GM18858 (cell line): ENCODE data around the gene CDR2L.

Experiments used
- ATAC-seq: cut with Tn5 transposase; IDR thresholded peaks from one replicate; pipeline ENCODE4 v1.9.1; 2021; ENCODE audit not compliant: unreplicated experiment

The CDR2L gene

DNA sequence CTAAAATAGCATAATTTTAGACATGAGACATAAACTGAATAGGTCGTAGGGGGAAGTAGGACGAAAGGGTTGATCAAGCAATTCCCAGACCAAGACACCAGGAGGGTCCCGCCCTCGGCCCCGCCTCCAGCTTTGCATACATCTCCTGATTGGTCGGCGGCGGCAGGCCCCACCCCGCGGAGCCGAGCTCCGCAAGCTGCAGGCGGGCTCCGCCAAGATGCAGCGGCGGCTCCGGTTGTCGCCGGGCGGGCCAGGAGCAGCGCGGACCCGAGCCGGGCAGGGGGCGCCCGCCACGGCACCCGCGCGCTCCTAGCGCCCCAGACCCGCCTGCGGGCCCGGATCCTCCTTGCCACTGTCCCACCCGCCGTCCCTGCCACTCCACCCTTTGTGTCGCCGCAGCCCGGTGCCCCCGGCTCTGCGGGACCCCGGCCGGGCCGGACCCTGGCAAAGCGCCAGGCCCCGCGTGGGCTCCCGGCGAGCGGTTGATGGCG lies at the start of gene CDR2L:
TSS of gene CDR2L (plus strand) at position 215 of the 491 bp plus-strand sequence. CDS start 412 bp downstream, outside the sequence.
- peak; percentile 76 for ATAC-seq

DNA sequence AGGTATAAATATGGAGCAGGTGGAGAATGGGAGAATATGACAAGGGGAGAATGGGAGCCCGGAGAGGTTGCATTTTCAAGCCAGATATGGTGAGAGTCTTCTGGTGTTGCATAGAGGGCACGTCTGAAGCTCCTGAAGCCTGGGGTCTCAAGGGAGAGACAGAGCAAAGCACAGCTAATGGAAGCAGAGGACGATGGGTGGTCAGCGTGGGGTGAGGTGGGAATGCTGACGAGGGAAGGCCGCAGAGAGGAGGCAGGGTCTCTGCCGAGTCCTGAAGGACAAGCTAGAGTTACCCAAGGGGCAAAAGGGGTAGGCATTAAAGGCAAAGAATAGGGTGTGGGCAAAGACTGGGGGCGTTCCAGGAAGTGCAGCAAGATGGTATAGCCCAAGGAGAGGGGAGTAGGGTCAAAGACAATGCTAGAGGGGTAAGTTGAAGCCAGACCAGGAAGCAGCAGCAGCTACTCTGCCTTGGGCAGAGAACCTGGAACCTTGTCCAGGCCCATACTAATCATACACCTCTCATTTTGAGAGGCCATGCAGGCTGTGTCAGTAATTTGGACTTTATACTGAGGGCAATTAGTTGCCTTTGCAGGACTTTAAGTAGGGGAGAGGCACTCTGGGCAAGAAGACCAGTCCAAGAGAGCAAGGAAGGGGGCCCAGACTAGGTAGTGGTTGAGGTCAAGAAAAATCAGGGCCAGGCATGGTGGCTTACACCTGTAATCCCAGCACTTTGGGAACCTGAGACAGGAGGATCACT lies 49.1 kb upstream of the CDR2L start:
- ATAC-seq: no peak

DNA sequence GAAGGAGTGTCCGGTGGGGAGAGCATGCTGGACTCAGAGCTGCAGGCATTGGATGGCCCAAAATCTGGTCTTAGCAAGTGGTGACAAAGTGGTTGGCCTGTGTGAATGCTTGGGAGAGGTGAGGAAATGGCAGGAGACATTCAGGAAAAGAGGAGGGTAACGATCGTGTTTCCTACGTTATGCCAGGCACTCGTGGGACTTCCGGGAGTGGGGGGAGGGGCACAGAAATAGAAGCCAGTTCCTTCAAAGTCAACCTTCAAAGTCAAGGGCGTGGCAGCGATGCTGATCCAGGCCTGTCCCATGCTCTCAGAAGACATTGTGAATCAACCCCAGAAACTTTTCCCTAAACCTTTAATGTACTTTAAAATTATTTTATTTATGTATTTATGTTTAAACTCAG lies 47.9 kb upstream of the CDR2L start:
- ATAC-seq: no peak

DNA sequence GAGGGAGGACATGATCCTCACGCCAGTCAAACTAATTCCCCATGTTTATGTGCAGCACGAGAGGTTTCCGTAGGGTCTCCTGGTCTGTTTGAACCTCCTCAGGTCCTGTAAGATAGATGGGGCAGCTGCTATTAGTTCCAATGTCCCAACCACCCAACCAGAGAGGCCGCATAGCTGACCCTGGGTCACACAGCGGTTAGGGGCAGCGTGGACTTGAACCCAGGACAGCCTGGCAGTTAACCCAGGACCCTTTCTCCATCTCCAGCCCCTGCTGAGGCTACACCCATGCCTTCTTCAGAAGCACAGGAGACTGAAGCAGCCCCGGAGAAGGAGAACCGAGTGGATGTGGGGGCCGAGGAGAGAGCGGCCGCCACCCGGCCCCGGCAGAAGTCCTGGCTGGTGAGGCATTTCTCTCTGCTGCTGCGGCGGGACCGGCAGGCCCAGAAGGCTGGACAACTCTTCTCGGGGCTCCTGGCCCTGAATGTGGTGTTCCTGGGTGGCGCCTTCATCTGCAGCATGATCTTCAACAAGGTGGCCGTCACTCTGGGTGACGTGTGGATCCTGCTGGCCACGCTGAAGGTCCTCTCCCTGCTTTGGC lies 46.2 kb upstream of the CDR2L start:
- ATAC-seq: no peak

DNA sequence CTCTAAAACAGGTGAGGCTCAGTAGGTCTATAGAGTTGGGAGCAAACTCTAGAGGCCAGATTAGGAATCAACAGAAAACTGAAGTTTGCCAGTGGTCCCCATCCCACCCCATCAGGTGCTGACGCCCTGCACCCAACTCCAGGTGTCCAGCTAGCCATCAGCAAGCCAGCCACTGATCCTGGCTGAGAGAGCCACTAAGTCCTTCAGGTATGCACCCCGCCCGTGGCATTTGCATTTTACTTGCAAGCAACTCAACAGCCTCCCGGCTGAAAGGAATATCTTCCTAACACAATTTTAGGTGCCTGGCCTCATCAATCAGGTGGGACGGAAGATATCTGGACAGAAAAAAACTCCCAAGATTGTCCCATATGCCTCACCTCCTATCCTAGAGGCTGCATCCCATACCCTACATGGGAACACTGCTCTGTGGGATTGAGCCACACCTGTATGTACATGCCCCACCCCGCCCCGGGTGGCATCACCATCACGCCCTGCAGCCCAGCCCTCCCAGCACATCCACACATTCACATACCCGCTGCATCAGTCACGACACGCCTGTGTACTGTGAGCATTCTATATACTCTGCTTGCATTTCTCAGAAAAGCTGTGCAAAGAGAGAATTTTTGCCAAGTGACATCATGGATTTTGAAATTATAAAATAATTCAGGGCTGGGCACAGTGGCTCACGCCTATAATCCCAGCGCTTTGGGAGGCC lies 43.5 kb upstream of the CDR2L start:
- ATAC-seq: no peak

DNA sequence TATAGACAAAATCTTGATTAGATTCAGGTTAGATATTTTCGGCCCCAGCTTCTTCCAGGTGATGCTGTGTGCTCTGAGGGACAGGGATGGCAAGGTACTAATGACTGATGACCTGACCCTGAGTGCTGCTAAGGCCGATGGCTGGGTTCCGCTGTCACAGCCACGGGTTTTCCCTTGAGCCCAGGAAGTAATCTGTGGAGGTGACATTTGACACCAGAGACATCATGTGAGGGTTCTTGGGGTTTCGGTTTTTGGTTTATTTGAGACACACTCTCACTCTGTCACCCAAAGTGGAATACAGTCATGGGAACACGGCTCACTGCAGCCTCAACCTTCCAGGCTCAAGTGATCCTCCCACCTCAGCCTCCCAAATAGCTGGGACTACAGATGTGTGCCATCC lies 41.9 kb upstream of the CDR2L start:
- no peak for ATAC-seq

DNA sequence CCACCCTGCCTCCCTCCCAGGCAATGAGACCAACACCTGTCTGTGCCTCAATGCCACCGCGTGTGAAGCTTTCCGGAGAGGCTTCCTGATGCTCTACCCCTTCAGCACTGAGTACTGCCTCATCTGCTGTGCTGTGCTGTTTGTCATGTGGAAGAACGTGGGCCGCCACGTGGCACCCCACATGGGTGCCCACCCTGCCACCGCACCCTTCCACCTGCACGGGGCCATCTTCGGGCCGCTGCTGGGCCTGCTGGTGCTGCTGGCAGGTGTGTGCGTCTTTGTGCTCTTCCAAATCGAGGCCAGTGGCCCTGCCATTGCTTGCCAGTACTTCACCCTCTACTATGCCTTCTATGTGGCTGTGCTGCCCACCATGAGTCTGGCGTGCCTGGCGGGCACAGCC lies 40.8 kb upstream of the CDR2L start:
- no peak for ATAC-seq

DNA sequence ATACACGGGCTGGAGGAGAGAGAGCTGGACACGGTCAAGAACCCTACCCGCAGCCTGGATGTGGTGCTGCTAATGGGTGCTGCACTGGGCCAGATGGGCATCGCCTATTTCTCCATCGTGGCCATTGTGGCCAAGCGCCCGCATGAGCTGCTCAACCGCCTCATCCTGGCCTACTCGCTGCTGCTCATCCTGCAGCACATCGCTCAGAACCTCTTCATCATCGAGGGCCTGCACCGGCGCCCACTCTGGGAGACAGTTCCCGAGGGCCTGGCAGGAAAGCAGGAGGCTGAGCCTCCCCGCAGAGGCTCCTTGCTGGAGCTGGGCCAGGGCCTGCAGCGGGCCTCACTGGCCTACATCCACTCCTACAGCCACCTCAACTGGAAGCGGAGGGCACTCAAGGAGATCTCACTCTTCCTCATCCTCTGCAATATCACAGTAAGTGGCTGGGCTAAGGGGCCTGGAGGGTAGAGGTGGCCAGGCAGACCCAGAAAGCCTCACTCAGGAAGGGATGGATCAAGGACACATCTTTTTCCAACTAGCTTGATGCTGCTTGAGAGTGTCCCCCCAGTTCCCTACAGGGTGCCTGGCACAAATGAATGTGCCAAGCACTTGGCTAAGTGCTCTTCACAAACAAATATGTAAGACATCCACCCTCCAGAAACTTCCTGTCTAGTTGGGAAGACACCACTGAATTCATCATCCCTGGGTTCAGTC lies 40.2 kb upstream of the CDR2L start:
- no peak for ATAC-seq

DNA sequence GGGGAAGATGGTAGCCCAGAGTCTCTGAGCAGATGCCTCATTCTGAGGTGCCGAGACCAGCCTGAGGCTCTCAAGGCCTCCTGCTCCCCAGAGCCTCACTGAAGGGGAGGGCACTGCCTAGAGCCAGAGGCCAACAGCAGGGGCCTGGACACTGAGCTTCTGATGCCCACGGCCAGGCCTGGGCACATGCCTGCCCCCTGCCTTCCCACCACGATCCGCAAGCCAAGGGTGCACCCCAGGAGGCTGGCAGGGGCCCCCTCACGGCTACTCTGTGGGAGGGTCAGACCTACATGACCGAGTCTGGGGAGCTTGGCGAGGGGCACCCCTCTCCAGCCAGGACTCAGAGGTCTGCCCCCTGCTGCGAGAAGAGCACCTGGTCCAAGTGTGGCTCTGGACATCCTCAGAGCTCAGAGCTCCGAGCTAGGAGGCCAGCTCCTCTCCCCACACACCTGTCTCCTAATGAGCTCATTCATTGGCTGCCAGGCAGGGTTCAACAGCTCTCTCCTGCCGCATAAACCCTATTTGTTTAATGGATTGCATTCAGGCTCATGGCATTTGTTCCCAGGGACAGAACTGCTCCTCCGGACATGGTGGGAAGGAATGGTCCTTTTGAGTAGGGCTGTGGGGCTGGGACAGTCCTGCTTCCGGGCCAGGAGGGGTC lies 37.8 kb upstream of the CDR2L start:
- ATAC-seq: no peak

DNA sequence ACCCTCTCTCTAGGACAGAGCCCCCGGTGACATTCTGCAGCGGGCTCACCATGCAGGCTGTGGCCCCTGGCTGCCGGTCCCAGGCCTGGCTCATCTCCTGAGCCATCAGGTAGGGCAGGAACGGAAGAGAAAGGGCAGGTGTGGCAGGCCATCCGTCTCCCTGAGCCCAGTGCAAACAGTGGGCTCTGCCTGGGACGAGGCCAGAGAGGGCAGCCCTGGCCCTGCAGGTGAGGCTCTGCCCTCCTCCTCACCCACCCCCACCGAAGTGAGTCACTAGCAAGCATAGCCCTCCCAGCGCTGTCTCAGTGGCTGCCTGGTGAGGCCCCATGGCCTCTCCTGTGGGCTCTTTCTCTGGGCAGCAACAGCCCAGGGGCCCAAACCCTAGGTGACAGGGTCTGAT lies 37.2 kb upstream of the CDR2L start:
- ATAC-seq: no peak

DNA sequence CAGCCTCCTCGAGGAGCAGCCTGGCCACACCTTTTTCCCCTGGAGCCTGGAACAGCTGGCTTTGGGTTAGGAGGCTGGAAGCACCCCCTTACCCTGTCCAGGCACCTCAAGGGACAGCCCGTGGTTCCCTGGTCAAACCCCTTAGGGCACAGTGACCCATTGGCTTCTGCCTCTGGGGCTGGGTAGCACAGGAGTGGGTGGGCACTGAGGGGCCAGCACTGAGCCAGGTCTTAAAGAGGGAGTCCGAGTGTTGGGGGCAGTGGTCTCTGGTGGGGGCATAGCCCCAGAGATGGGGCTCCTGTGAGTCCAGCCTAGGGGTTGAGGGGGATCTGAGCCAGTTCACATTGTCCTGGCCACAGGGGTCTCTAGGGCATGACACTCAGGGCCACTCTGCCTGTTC lies 36.4 kb upstream of the CDR2L start:
- ATAC-seq: no peak

DNA sequence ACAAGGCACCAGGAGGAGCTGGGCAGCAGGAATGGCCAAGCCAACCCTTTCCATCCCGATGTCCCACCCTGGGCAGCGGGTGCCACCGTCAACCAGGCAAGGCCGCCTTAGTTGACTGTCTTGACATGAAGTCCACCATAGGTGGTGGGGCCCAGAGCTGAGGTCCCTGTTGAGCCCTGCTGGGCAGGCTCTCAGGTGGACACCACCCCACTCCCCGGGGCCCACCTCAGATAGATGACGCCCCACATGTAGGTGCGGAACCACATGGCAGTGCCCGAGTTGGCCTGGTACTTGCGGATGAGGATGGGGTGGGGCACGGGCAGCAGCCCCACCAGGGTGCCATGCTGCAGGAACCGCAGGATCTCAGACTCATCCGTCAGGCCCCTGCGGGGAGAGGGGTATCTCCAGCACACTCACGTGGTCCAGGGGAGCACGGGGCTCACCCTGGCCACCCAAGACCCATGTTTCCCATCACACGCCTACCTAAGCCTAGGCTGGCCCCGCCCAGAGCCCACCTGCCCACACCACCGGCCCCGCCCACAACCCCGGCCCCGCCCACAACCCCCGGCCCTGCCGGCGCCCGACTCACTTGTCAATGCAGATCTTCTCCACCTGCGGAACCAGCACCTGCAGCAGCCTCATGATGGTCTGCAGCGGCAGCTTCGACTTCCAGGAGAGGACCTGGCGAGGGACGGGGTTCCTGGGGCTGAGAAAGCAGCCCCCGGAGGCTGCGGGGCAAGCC lies 35.6 kb upstream of the CDR2L start:
- no peak for ATAC-seq

DNA sequence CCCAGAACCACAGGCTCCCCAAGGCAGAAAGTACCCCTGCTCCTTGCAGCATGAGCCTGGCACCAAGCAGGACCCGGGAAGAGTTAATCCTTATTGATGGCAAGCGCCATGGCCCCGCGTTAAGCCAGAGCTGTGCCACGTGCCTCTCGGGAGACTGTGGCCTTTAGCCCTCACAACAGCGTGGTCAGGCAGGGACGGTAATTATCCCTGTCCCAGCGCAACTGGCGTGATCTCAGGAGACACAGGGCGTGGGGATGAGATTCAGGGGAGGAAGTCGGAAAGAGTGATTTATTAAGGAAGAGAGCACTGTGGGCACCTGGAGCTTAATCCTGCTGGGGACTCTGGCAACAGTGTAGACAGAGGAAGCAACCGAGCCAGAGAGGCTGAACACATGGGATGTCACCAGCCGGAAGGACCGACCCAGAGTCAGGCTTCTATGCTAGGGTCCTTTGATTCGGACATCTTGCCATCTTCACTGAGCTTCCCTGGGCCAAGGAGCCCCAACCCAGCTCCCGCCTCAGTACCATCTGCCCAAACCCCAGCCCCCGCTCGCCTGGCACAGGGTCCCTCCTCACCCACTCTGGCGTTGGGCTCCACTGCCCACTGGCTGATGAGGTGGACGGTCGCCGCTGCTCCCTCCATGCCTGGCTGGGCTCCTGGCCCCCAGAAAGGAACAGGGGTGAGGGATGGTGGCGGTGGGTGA lies 34.9 kb upstream of the CDR2L start:
- no peak for ATAC-seq

DNA sequence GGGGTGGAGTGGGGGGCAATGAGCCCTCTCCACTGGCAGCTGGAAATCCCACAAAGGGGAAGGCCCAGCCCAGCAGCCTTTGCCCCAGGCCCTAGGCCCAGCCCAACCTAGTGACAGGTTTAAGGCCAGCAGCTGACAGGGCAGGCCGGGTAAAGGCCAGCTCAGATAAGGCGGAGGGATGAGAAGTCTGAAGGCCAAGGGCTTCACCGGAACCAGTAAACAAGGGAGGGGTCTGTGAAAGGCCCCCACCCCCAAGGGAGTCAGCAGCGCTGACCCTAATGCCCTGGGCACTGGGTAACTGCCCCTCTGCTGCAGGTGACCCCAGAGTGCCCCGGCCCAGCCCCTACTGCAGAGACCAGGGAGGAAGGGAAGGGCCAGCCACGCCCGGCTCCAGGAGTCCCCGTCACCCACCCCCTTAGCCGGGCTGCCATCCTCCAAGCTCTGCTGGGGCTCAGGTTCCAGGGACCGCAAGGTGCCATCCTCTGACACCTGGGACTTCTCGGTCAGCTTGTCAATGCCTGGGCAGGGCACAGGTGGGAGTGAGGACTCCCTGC lies 34.2 kb upstream of the CDR2L start:
- ATAC-seq: no peak

DNA sequence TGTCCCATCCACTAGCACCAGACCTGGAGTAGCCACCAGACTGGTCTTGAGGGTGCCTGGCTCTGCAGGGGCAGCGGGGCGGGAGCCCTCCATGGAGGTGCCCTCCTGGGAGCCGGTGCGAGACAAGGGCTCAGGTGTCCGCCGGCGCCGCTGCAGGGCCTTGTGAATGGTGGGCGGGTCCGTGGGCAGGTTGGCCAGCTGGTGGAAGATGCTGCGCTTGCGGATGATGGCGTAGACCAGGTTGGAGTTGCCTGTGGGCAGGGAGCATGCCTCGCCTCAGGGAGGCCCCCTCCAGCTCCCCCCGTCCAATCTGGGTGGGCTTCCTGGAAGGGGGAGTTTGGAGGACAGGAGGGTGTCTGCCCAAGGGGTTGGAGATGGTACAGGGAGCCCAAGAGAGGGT lies 33.3 kb upstream of the CDR2L start:
- no peak for ATAC-seq

DNA sequence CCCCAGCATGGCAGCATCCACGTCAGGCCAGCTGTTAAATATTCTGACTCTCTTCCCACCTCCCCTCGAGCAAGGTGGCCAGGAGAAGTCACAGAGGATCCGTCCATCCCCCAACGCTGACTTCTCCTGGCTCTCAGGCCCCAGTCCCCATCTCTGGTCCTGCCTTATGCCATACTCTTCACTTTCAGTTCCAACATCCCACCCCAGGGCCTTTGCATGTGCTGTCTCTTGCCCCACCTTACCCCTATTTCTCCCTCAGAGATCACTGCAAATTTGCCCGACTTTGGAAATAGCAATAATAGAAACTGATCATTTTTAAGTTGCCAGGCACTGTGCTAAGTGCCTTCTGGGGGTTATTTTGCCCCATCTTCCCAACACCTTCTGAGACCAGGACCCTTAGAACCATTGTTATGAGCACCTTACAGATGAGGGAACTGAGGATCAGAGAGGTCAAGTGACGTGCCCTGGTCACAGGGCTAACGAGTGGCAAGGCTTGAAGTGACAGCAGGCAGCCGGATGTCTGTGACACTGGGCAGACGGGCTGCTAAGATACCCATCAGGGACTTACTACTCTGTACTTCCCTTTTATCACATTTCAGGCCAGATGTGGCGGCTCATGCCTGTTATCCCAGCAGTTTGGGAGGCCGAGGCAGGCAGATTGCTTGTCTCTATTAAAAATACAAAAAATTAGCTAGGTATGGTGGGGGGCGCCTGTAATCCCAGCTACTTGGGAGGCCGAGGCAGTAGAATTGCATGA lies 32.6 kb upstream of the CDR2L start:
- ATAC-seq: no peak

DNA sequence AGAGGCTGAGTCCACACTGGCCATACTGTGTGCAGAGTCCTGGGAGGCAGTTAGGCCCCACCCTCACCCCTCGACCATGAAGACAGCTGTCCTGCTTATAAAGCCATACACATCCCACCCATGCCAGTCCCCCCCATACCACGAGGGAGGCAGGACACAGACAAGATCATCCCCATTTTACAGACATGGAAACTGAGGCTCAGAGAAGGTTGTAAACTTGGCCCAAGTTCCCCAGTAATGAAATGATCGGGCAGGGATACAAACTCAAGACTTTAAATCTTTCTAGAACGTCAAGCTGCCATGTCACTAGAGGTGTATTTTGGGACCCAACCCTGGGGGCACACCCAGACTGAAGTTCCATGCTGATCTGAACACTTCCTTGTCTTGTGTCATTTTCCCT lies 31.3 kb upstream of the CDR2L start:
- no peak for ATAC-seq

DNA sequence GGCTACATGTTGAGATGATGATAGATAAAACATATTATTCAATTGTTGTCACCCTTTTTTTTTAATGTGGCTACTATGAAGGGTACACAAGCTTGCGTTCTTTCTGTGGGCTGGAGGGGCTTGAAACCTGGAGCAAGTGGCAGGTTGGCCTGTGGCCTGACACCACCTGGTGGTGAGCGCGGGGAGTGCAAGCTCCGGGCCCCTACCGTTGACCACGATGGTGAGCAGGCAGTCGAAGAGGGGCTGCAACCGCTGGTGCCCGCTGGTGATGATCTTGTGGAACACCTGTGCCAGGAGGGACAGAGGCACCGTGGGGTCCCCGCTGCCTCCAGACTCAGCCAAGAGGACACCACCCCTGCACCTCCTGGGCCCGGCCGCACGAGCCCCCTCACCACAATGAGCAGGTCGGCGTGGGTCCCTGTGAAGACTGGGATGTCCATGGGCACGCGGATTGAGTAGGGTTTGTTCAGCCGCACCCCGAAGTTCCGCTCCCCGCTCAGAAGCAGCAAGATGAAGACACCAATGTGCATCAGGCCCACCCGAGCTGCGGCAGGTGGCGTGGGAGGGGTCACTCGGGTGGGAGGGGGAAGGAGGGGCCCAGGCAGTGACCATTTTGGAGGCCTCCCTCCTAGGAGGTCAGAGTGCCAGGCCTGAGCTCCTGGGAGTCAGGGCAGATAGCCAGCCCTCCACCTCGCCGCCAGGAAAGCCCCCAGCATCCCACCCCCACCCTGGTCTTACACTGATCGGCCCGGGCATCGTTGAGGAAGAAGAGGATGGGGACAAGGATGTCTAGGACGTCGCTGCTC lies 29.3 kb upstream of the CDR2L start:
- ATAC-seq: no peak
